K562 (cell line): ENCODE data around the gene CAPN13. TPM values are rescaled to one million over a fixed set of nuclear protein-coding genes. Genes with fewer than 3 reads are reported as not detected.

Experiments used
- polyA plus RNA-seq, 8 experiments: library from polyadenylated mRNA; depleted of rRNA in 4 of 8; stranded (reverse) in 5 of 8; unstranded in 3 of 8; fragments of >200 nt; fragmentation: Nextera tagmentation in 2 of 8; fragmentation: Illumina TruSeq in 1 of 8; extraction: Ambion mirVana in 2 of 8; extraction: Trizol in 1 of 8; gene quantifications; 2 replicates each; pipeline versions ENCODE4 v1.2.1 to v1.2.3, GENCODE V29; 2011 to 2014; ENCODE audit warnings: inconsistent platforms in 1 of 8, missing spikeins in 1 of 8
- total RNA-seq, 7 experiments: library from RNA; depleted of rRNA in 6 of 7; stranded (reverse); fragments of >200 nt in 6 of 7; fragmentation: Illumina TruSeq in 2 of 7; extraction: Trizol in 2 of 7; gene quantifications; 2 replicates each; pipeline versions ENCODE4 v1.2.1 to v1.2.3, GENCODE V29; 2011 to 2021; ENCODE audit warnings: low replicate concordance in 1 of 7
- TF ChIP-seq, protein P1 (sequence below), 2 experiments: fragments of 450-650 bp; formaldehyde crosslinking in 1 of 2; IDR thresholded peaks; 2 replicates each; pipeline versions ENCODE4 v1.4.0 to v1.6.1; 2014 to 2020; ENCODE audit warnings: mild to moderate bottlenecking in 2 of 2, borderline replicate concordance in 1 of 2, low read depth in 1 of 2

Gene CAPN13
- total and polyA plus RNA-seq, 9 of the 15 experiments (the other 6 are each of a cell fraction or from before 2014, with no cell fraction given), result not detected

DNA sequence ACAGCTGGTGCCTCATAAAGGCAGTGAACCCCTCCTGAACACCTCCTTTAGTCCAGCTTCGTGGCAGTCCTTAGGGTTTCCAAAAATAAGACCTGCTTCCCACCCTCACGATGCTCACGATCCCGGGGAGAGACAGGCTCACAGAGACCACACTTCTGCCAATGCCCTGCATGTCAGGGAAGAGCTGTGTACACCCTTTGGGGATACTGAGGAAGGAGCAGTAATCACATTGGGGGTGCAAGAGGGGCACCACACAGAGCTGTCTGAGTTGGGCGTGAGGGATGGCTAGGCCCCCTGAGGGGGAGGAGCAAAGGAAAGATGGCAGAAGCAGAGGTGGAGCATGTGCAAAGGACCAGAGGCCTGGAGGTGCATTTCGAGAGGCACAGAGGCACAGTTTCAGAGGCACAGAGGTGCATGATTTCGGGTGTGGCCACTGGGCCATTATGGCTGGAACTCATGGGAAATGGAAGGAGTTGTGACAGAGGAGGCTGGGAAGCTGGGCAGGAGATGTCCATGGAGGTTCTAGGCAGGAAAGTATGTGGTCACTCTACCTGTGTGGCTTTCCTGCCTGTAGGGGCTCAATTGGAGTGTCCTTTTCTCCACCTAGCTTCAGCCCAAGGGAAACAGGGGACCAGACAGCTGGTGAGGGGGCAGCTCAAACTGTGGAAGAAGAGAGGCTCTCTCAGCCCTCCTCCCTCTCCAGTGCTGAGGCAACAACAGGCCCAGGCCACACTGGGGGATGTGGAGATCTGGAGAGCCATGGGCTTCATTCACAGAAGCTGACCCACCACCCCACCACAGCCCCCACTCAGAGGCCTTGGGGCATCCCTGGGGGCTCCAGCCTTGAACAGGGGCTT lies 115.9 kb downstream of the CAPN13 start (continued):
- TF ChIP-seq, protein P1, sequence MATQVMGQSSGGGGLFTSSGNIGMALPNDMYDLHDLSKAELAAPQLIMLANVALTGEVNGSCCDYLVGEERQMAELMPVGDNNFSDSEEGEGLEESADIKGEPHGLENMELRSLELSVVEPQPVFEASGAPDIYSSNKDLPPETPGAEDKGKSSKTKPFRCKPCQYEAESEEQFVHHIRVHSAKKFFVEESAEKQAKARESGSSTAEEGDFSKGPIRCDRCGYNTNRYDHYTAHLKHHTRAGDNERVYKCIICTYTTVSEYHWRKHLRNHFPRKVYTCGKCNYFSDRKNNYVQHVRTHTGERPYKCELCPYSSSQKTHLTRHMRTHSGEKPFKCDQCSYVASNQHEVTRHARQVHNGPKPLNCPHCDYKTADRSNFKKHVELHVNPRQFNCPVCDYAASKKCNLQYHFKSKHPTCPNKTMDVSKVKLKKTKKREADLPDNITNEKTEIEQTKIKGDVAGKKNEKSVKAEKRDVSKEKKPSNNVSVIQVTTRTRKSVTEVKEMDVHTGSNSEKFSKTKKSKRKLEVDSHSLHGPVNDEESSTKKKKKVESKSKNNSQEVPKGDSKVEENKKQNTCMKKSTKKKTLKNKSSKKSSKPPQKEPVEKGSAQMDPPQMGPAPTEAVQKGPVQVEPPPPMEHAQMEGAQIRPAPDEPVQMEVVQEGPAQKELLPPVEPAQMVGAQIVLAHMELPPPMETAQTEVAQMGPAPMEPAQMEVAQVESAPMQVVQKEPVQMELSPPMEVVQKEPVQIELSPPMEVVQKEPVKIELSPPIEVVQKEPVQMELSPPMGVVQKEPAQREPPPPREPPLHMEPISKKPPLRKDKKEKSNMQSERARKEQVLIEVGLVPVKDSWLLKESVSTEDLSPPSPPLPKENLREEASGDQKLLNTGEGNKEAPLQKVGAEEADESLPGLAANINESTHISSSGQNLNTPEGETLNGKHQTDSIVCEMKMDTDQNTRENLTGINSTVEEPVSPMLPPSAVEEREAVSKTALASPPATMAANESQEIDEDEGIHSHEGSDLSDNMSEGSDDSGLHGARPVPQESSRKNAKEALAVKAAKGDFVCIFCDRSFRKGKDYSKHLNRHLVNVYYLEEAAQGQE (IDR thresholded peaks at IDR 0.05; ENCODE audit: borderline replicate concordance), result no peak
- TF ChIP-seq, protein P1 (CRISPR knock-in tag; IDR thresholded peaks at IDR 0.05; ENCODE audit: low read depth), result no peak
- TF ChIP-seq, all 486 proteins: peak for 0
